Liver (tissue), 3 donors: ENCODE measurements around the gene SUN2.

Source experiments
- CTCF ChIP-seq: fragments of 150-350 bp; IDR thresholded peaks from 2 replicates; pipeline ENCODE4 v1.5.1; 2017; ENCODE audit warnings: improper control_type of control experiment, low read depth, low read length; ENCODE audit not compliant: missing input control
- FOXA2 ChIP-seq: IDR thresholded peaks from 2 replicates; pipeline ENCODE4 v1.6.1; 2016; ENCODE audit warnings: antibody characterized with exemption
- HNF4A ChIP-seq, 2 donors: conservative IDR thresholded peaks; 2 replicates each; pipeline ENCODE4 v1.6.1; 2016; ENCODE audit warnings: antibody characterized with exemption in 2 of 2, mild to moderate bottlenecking in 2 of 2
- REST ChIP-seq: IDR thresholded peaks from 2 replicates; pipeline ENCODE4 v1.6.1; 2016; ENCODE audit warnings: antibody characterized with exemption, mild to moderate bottlenecking
- SP1 ChIP-seq: IDR thresholded peaks from 2 replicates; pipeline ENCODE4 v1.6.1; 2018; ENCODE audit warnings: antibody characterized with exemption, mild to moderate bottlenecking
- TAF1 ChIP-seq: conservative IDR thresholded peaks from 2 replicates; pipeline ENCODE4 v1.6.1; 2016; ENCODE audit warnings: antibody characterized with exemption, mild to moderate bottlenecking
- TF ChIP-seq, protein P1 (sequence below): IDR thresholded peaks from 2 replicates; pipeline ENCODE4 v1.6.1; 2016; ENCODE audit warnings: antibody characterized with exemption
- donor health status: healthy.
- donor health status: healthy.

- TF ChIP-seq CTCF, result no peak
- TF ChIP-seq TAF1, result no peak
- TF ChIP-seq SP1, result no peak
- no peak for TF ChIP-seq REST
- TF ChIP-seq HNF4A (conservative IDR thresholded peaks at IDR 0.05), result no peak
- TF ChIP-seq, protein P1, sequence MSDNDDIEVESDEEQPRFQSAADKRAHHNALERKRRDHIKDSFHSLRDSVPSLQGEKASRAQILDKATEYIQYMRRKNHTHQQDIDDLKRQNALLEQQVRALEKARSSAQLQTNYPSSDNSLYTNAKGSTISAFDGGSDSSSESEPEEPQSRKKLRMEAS, result no peak
- TF ChIP-seq FOXA2, result no peak
Measured at GRCh38 chr22:38742176-38742942, 13.4 kb downstream of the SUN2 start.
